Stimulated activated CD8-positive, alpha-beta memory T cell treated with anti-CD3 and anti-CD28 coated beads, Interleukin-2, amount 100 ng/mL, for 48 hours (primary cell): ENCODE data around the gene TSHZ2.
"Not testable (repeated sequence)": the region's sequence is repeated elsewhere in the genome, so short reads cannot be mapped to it uniquely, and the experiment has no call there.

Experiments
- DNase-seq, 2 donors: peaks; one replicate each; pipeline ENCODE4 v3.0.0-alpha.2; 2020; ENCODE audit warnings: low read depth in 2 of 2

TSHZ2 gene

DNA sequence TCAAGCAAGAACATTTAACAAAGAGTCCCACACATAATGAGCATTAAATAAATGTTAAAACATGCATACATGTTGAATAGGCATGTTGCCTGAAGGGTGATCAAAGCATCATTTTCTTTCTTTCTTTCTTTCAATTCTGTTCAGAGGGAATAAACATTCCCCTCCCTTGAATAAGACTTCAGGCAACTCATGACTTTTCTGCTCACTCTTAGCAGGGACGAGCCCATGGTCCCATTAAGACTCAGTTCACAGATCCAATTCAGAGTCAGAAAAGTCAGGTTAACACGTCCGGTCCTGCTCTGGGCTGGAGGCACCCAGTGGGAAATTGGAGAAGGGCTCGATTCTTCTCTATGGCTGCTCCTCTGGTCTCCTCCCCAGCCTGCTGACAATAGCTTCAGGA, 439.7 kb downstream of the TSHZ2 start:
- DNase-seq = no peak

DNA sequence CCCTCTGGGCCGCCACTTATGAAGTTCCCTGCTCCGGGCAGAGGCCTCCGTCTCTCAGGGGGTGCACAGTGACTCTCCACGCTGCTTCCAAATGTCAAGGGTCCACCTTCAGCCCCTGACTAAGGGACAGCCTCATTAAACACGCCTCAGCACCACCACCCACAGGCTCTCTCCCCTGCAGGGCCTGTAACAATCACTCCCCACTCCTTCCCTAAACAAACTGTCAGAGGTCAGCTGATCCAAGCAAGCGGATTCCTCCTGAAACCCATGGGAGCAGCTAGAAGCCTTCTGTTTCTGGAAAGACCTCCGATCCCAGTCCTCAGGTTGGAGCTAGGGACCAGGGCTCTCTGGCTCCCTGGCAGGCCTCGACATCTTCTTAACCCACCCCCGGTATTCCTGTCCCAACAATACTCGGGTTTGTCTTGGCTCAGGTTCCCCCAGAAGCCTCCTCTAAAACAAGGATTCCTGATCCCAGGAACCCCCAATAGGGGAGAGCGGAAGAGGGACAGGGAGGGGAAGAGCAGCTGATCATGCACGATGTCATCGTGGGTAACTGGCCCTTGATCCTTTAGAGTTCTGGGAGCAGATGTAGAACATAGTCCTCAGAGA, 440.5 kb downstream of the TSHZ2 start:
- DNase-seq = no peak

DNA sequence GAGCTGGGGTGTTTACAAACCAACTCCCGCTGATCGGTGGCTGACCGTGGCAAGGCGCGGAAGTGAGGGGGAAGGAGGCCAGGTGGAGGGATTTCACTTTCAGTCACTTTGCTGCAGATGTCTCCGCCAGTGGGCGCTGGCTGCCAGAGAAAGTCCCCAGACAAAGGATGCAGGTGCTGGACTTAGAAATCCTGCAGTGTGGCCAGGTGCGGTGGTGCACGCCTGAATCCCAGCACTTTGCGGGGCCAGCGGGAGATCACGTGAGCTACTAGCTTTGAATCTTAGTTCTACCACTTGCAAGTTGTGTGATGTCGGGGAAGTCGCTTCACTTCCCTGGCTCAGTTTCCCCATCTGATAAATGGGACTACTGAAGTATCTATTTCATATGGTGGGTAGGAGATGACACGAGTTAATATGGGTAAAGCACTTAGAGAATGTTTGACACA, 441.1 kb downstream of the TSHZ2 start:
- peak; percentile 22 to 24 for DNase-seq

DNA sequence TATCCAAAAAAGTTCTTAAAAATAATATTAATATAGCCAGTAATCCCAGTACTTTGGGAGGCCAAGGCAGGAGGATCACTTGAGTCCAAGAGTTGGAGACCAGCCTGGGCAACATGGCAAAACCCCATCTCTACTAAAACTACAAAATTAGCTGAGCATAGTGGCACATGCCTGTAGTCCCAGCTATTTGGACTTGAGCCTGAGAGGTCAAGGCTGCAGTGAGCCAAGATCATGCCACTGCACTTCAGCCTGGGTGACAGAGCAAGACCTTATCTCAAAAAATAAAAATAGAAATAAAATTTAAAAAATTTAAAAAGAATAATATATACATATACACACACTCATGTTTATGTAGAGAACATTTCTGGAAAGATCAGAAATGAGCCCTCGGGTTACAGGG, 441.7 kb downstream of the TSHZ2 start:
- DNase-seq = not testable (repeated sequence)

DNA sequence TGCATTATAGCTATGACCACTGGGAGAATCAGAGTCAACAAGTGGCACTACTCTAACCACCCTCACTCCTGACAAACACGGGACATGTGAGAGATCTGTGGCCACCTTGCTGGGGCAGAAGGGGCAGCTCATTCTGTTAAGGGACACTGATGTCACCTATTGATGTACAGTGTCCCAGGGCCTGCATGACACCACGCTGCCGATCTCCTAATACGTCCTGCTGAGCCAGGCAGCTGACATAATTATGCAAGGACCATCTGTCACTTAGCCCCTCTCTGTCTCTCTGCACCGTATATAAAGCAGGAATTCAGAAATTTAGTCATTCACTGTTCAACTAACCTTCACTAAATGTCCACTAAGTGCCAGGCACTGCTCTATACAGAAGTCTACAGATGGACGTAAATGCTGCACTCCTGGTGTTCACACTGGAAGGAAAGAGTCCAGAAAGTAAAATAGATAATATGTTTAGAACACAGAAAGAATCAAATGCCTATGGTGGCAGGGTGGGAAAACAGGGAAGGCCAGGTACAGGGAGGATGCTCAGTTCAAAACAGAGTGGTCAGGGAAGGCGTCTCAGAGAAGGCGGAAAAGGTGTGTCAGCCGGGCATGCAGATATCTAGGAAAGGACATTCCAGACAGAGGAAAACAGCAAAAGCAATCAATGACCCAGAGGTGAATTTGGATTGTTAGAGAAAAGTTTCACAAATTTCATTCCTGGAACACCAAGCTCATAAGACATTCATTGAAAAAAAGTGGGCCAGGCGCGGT, 447.7 kb downstream of the TSHZ2 start:
- DNase-seq = no peak

DNA sequence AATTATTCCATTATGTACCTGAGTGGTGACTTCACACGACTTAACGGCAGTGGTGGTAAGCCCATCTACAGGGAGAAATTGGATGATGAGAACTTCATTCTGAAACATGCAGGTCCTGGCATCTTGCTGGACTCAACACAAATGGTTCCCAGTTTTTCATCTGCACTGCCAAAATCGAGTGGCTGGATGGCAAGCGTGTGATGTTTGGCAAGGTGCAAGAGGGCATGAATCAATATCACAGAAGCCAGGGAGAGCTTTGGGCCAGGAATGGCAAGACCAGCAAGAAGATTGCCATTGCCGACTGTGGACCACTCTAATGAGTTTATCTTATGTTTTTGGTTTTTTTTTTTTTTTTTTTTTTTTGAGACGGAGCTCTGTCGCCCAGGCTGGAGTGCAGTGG, 449.2 kb downstream of the TSHZ2 start:
- no peak for DNase-seq

DNA sequence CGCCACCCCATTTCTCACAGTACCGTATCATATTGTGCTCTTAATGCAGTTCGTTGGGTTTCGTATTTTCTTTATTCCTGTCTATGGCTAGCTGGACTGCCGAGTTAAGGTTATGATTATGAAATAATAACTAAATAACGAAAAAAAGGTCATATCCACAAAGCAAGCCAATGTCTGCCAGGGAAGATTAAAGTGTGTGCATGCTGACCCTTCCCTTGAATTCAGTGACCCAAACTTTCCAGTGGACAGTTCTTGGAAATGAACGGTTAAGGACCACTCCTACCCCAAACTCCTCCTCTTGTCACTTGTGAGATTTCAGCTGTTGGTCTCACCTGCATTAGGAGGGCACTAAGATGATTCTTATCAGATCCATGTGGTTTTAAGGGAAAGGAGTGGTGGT, 449.9 kb downstream of the TSHZ2 start:
- DNase-seq = no peak

DNA sequence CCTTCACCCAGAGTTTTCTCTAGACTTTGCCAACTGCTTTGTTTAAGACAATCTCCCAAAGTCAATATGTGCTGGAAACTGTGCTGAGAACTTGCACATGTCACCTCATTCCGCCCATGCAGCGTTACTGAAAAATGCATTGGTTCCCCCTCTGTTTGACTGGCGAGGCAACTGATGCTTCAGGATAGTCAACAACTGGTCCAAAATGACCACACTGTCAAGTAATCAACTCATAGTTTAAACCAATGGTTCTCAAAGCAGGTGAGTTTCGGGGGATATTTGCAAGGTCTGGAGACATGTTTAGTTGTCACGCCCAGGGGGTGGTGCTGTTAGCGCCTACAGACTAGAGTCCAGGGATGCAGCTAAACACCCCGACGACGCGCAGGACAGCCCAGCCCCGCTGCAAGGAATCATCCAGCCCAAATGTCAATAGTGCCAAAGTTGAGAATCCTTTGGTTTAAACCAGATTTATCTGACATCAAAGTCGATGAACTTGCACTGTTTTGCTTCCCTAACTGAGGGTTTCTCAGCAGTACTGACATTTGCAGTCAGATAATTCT, 451.5 kb downstream of the TSHZ2 start:
- DNase-seq = no peak

DNA sequence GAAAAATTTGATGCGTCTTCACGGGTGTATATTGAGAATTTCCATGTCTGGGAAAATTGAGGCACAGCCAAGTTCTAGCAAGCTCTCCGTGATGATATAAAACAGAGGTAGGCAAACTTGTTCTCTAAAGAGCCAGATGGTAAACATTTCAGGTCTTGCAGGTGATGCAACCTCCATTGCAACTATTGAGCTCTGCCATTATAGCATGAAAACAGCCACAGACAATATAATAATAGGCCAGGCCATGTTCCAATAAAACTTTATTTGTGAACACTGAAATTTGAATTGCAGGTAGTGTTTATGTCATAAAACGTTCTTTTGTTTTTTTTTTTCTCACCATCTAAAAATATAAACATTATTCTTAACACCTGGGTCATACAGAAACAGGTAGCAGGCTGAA, 453.3 kb downstream of the TSHZ2 start:
- DNase-seq = no peak

DNA sequence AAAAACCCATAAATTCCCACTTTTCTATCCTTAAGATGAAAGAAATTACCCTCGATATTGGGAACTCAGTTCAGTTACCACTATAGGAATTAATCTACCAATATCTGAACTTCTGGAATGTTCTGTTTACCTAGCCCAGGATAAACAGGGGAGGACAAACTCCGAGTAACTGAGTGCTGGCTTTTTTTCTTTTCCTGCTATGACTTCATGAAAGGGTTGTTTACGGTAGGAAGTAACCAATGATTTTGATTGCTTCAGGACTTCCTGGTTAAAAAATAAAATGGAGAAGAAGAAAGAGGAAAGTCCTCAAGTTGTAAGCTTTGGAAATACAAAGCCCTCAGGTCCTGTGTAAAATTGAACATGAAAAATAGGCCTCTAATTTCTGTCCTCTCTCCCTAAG, 453.8 kb downstream of the TSHZ2 start:
- no peak for DNase-seq

DNA sequence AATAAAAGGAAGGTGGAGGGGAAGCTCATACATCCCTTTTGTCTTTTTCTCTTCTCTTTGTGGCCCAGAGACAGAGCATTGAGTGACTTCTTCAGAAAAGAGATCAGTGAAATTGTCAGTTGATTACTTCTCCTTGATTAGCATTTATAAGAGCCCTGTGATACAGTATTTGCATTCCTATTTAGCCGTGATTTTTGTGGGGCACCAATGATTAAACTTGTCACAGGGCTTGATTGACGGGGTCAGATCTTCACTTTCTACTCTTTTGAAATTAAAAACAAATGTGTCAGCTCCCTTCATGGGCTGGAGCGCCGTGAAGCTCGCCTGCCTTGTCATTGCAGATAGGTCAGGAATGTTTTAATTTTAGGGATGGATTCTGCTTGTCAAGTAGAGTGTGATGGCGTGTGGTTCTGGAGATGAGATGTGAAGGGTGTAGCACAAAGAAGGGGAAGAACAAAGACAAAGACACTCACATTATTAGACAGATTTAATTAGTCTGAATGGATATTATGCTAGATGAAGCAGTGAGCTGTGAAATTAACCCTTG, 454.7 kb downstream of the TSHZ2 start:
- DNase-seq = no peak

DNA sequence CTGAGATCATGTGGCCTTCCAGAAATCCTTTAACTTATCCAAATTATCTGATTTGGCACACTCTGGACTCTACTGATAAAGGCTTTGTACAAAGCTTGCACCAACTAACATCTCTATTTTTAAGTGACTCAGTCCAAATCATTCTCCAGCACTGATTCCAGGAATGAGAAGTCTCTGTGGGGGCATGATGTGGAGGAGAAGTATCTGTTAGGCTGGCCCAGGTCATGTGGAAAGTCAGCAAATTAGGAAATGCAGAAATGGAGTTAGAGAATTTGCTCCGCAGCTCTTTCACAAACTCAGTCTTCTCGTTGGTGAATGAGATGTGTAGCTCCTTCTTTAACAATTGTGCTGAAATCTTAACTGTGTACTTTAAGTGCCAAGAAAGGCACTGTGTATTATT, 455.8 kb downstream of the TSHZ2 start:
- DNase-seq = no peak

DNA sequence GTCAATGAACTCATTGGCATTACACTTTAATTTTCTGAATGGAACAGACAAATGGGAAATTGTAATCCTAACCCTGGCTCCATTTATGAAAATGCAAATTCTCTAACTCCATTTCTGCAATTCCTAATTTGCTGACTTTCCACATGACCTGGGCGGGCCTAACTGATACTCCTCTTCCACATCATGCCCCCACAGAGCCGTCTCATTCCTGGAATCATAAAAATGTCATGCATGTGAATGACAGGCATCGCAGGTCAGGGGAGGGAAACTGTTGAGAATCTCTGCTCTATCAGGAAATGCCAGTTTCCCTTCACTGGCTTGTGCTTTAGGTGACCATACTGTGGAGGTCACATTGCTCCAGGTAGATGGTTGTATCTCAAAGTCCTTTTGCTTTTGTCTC, 456.4 kb downstream of the TSHZ2 start:
- DNase-seq = no peak

DNA sequence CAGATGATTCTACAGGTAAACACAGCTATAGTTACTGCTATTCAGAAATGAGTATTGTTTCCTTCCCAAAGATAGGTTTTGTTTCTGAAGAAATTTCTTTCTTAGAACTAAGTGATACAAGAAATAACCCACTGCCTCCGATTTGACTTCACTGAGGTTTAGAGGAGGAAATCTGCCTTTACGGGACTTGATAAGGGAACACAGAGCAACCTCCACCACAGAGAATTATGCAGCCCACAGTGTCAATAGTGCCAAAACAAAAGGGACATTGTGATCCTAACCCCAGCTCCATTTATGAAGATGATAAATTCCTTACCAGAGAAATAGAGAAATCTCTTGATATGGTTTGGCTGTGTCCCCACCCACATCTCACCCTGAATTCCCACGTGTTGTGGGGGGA, 456.8 kb downstream of the TSHZ2 start:
- no peak for DNase-seq

DNA sequence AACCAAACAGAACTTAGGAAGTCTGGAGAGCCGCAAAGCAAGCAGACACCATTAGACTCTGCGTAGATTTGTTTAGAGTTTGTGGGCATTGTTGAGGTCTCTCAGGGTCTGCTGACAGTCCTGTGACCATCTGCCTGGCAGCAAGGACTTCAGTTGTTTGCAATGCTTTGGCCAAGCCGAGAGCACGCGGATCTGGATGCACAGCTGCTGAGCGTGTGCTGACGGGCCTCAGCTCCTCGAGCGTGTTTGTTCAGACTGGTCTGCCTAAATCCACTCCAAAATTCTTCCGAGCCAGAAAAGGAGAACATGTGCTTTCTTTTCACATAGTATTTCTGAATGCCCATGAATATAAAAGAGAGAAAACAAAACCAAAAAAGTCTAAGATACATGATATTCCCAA, 462.5 kb downstream of the TSHZ2 start:
- no peak for DNase-seq

DNA sequence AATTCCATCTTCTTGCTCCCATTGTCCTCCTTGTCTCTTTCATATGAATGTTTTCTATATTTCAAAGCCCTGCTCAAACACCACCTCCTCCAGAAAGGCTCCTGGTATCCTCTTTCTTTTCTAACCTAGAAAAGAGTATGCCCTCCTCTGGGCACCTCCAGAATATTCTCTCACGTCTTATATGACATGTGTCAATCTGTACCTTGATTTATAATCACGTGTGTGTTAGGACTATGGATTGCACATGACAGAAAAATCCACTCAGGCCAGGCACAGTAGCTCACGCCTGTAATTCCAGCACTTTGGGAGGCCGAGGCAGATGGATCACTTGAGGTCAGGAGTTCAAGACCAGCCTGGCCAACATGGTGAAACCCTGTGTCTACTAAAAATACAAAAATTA, 464.8 kb downstream of the TSHZ2 start:
- not testable (repeated sequence) for DNase-seq

DNA sequence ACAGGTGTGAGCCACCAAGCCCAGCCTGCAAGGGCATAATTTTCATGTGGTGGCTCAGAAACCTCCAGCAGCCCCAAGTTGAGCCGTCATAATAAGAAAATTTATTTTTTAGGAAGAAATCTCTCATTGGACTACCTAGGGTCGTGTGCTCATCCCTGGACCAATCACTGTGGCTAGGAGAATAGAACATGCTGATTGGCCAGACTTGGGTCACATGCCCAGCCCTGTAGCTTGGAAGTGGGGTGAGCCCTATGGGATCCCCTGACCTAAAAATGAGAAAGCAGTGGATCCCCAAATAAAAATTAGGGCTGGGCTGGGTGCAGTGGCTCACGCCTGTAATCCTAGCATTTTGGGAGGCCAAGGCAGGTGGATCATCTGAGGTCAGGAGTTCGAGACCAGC, 466.2 kb downstream of the TSHZ2 start:
- DNase-seq = no peak

DNA sequence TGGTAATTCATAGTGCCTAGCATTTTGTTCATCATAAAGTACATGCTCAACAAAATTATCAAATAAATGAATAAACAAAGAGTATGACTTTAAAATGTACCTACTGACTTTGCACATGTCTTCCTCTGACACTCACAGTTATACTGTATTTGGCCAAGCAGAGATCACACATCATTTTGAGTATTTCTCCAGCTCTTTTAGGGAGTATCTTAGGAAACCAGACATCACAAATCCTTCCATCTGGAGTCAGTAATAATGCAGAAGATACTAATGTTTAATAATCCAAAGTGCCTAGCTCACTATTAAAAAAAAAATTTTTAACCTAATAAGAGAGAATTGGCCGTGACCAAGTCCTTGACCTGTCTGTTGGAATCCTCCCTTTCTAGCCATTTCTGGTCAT, 466.9 kb downstream of the TSHZ2 start:
- DNase-seq = no peak

DNA sequence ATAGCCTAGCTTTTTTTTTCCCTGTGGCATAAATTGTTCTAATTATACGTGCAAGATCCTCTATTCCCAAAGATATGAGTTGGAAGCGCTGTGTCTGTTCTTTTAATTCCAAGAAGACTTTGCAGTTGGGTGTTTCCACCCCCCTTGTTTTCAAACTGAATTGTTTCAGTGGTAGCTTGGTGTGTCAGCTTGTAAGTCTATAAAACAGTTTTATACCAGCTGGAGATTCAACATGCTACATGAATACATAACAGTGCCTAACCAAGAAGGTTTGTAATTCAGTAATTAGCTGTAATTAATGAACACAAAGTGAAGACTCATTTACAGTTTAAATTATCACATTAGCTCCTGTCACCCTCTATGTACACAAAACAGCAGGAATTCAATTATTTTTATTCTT, 467.5 kb downstream of the TSHZ2 start:
- DNase-seq = no peak

DNA sequence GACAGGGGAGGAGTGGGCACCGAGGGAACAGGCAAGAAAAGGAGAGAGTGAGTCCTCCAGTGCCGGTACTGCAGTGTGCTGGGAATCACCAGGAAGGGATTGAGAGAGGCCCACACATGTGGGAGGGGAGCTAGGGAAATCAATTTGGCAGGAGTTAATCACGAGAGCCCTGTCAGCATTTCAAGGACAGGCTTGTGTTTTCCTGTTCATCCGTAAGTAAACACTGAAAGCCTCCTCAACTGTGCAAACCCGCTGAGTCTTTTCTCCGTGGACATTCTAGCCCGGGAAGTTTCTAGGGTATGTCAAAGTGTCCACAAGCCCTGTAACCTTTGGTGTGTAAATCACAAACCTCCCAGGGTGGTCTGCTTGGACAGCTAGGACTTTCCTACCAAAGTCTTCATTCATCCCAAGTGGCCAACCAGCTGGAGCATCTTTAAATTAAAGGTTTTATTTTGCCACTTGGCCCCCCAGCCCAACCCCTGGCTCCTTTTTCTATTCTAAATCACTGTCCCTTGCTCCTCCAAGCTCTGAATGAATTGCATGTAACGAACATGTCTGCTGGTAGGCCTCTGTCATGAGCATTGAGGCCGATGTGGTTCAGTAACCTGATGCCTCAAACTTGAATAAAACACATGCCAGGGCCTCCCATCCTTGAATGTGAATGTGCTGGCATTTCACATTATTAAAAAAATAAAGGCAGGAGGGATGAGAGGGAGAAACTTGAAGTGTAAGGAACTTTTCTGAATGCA, 472.4 kb downstream of the TSHZ2 start:
- DNase-seq = no peak

DNA sequence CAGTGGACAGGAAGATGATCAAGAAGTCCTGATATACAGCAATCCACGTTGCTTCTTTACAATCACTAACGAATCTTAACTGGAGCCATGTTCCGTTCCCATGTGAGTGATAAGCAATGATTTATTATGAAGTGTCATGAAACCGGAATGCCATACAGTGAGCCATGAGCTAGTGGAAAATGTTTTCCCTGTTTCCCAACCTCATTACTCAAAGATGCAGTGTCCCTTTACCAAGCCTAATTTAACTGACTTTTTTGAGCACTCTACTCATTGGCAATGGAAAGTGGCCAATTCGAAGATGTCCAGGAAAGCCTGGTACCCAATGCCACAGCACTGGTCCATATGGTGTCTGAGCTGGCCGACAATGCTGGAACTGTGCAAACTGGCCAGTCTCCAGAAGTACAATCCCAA, 473.2 kb downstream of the TSHZ2 start:
- DNase-seq = no peak

DNA sequence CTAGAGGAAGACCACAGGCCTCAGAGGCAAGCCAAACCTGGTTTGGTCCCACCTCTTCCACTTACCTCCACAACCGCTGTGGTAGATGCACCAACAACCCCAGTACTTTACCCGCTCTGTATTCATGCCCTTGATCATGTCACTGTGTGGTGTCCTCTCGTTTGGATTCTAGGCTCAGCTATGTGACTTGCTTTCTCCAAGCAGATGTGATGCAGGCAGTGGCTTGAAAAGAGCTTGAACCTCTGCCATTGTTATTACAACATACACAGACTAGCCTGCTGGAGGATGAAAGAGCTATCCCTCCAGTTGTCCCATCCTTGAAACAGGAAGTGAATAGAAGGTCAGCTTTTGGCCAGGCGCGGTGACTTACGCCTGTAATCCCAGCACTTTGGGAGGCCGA, 473.8 kb downstream of the TSHZ2 start:
- DNase-seq = no peak
